CD4-positive, alpha-beta T cell treated with Interleukin-2 at 100 ng/mL for 4 hours (primary cell): ENCODE data around the gene STN1.
"Not testable (repeated sequence)": the region's sequence is repeated elsewhere in the genome, so short reads cannot be mapped to it uniquely, and the experiment has no call there.

Source experiments
- DNase-seq: peaks from one replicate; pipeline ENCODE4 v3.0.0-alpha.2; 2020; ENCODE audit warnings: low spot score

The STN1 gene

DNA sequence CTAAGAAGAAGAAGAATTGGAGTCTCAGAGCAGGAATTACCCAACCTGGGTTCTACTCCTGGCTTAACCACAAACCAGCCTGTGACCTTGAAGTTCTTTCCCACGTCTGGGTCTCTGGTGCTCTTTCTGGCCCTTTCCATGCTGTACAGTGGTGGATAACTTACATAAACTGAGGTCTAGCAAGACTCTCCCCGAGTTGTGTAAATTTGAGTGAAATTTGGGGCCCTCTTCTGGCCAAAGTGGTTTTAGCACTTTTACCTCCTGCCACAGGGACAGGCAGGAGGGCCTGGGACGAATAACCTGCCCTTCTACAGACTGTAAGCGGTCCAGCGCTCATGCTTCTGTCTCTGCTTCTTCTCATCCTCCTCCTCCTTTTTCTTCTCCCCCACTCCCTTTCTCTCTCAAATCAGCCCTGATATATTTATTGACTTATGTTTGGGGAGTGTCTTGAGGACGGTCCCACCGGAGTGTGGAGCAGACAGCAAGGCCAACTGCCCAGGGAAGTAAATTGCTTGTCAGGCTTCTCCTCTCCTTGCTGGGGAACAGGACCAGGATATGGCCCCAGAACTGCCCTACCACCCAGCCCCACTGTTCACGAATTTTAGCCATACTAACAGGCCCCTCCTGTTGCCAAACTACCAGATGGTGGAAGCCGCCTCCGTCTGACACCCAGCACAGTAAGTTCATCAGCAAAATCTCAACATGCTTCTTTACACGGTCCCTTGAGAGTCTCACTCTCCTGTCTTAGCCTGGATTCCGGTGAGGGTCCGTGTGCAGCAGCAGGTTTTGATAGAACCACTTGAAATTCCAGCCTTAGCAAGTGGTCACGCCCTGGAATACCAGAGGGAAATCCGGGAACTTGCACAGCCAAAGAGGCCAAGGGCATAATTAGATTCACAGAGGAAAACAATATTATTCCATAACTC, 58.6 kb downstream of the STN1 start:
- DNase-seq: peak; percentile 63

DNA sequence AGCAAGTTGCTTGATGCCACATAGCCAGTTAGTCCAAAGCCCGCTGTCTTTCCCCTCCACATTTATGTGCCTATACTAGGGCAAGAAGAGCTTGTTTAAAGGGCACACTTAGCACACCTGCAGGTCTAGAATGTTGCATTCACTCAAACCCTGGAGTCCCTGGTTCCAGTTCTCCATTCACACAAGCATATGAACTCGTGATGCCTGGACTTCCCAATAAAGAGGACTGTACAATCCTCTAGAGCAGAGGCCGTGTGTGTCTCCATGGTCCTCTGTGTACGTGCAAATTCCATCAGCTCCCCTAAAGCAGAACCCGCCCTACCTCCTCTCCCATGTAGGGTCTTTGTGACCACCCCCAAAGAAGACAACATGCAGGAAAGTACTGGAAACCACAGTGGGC, 59.6 kb downstream of the STN1 start:
- no peak for DNase-seq

DNA sequence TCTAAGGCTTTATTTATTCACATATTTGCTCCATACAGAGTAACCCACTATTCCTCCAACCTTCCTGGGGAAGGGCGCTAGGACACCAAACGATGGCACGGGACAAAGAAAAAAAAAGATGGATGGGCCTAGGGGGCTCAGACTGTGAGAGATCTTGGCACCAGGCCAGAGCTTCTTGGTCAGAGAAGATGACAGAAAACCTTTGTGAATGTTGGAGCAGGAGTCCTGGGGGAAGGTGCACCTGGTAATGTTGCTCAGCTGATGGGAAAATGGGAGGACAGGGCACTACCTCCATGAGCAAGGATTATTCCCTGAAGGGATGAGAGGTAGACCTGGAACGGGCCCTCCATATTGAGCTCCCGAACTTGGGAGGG, 61.2 kb downstream of the STN1 start:
- no peak for DNase-seq

DNA sequence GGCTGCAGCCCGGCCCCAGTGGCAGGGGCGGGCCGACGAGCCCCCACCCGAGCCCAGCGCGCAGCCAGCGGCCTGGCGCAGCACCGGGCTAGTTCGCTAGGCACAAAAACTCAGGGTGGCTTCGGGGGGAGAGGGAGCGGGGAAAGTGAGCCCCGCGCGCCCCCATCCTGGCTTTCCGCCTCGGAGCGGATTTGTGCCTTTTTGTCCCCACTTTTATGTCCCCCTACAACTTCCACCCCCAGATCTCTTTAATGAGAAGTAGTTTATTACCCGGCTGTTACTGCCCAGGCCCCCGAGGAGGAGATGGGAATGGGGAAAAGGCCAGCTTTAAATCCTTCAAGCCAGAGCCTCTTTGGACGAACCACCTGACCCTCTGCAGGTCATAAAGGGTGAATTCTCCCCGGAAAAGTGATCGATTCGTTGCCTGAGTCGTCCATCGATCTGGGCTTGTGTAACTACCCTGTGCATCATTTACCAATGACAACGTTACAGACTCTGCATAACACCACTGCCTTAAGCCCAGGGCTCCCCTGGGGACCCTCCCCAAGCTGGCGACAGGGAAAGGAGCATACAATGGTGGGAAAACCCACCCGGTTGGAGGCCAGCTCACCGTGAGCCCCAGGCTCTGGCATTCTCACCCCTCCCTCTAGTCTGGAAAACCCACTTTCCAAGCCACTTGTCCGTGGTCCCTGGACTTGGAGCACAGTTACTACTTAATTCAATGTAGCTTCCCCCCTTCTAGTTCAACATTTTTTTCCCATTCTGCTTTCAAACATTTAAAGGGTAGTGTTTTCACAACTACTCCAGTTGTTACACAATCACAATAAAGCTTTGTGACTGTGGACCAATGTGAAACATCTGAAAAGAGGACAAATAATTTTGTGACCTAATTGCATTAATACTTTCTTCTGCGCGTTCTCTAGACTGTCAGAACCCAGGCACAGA, 61.9 kb downstream of the STN1 start:
- no peak for DNase-seq

DNA sequence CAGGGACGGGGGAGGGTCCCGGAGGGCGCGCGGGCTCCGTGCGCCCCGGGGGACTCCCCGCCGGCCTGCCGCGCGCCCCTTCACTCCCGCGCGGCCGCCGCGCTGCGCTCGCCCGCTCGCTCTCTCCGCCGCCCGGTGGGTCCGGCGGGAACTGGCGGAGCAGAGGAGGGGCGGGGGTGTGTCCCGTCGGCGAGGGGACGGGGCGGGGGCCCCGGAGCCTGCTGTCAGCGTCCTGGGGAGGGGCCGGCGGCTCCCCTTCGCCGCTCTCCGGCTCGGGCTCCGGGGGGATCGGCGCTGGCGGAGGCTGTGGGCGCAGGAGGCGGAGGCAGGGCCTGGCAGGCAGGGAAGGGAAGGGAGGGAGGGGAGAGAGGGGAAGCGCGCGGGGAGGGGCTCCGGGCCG, 62.6 kb downstream of the STN1 start, which contains the start of gene SH3PXD2A:
Gene SH3PXD2A, minus strand, starts transcription at position 153 of the 400 bp plus-strand sequence. CDS start 310 bp downstream, outside the sequence.
- no peak for DNase-seq

DNA sequence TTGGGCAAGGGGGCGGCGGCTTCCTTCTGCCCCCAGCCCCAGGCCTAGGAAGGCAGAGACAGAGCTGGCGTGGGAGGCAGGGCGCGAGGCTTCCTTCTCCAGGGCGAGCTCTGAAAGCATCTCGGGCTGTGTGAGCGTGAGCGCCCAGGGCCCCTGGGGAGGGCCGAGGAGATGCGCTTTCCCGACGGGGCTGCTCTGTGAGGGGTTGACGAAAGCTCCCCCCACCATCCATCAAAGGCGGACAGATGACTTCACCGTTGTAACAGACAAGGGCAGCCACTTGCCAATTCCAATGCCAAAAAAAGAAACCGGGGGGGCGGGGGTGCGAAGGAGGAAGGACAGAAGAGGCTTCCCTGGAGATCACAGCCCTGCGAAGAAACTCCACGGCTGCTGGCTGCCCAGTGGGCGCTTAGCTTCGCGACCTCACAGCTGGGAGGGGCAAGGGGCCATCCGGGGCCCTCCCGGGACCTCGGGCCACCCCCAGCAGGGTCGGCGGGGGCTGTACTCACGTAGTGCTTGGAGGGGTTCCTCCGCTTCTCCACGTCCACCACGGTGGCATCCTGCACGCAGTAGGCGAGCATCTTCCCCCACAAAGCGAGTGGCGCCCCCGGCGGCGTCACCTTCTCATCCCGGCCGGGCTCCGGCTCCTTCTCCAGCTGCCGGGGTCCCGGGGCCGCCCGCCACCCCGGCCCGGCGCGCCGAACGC, 63.1 kb downstream of the STN1 start:
- DNase-seq: no peak

DNA sequence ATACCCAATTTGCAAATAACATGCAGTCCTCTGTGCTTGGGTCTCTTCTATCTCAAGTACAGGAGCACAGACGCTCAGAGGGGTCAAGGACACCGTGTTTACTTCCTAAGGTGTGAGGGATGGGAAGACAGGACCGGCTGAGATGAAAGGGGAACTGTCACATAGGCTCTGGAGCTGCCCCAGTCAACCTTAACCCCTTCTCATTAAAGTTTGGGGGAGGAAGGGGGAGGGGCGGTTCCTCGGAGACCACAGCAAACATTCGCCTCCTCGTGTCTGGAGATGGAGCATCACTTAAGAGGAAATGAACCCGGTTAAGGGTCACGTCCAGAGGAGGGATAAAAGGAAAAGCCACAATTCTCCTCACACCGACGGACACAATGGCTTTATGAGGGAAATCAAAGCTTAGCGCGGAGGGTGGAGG, 63.7 kb downstream of the STN1 start:
- DNase-seq: no peak

DNA sequence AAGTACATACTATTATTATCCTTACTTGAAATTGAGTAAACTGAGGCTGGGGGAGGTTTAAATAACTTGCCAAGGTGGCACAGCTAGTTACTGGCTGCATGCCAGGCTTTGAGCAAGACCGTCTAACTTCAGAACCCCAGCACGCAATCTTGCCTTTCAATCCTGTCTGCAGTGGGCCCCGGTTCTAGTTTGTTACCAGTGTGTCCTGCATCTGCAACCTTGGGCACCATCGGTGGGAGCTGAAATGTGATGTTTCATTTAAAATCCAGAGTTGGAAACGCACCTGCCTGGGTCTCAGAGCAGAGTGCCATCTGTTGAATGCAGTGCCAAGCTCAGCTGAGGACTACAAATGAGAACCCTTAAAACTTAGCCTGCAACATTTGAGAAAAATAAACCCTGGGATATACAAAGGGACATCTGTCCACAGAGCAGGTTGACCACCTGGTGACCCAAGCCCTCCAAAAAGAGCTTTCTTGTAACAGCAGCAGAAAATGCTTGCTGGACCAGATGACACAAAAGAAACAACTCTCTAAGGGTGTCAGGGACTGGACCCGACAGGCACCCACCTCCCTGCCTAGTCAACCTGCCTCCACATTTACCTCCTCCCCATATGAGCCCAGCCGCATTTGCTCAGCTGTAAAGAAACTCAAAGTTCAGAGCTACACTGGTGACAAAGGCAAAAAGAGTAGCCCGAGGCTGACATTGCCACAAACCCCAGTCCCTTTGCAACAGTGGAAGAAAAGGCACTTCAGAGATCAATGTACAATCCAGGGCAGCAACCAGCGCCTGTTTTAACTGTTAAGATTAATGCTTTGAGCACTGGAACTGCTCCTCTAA, 64.3 kb downstream of the STN1 start:
- DNase-seq: no peak

DNA sequence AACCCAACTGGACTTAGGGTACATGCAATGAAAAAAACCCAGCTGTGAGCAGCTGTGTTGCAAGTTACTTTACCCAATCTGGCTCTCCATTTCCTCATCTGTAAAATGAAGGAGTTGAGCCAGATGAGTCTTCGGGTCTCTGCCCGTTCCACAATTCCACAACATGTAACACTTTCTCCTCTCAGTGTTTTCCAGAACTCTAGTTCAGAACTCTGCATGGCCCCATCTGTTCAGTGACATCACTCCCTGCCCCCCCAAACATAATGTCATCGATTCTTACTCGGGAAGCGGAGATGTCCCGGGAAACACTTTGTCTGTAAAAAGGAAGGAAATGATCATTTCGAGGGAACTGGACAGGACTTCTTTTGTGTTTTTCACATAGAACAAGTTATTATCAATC, 65.1 kb downstream of the STN1 start:
- no peak for DNase-seq

DNA sequence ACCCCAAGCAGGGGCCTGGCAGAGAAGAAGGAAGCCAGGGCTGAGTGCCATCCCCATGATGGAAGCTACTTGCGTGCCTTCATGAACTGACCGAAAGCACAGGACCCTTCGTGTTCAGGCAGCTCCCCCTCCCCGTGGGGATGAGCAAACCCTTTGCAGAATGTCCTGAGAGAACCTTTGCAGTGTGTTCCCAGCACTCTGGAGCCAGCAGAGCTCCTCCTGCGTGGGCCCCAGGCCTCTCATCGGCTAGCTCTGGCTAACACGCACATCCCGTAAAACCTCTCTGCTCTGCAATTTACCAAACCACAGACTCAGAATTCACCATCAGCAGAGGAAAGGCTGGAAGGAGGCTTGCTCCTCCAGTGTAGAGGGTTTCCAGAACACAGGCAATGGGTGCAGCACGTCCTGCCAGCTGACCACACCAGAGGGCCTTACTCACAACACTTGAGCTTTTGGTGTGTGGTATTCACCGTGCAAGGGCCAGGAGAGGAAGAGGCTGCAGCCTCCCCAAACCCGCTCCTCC, 65.7 kb downstream of the STN1 start:
- DNase-seq: no peak

DNA sequence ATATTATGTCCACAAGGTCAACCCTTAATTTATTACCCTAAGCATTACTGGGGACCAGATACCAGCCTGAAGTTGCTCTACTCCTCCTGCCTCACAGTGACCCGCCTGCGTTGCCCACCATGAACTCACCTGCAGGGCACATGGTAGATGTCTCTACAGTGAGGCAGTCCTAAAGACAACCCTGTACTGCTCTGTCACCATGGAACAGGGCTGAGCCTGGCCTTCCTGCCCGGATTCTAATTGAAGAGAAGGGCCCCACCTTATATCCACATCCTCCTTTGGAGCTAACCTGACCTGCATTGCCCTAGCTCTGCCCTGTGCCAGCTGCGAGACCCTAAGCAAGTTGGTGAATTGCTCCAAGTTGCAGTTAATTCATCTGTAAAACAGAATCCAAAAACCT, 66.7 kb downstream of the STN1 start:
- DNase-seq: no peak

DNA sequence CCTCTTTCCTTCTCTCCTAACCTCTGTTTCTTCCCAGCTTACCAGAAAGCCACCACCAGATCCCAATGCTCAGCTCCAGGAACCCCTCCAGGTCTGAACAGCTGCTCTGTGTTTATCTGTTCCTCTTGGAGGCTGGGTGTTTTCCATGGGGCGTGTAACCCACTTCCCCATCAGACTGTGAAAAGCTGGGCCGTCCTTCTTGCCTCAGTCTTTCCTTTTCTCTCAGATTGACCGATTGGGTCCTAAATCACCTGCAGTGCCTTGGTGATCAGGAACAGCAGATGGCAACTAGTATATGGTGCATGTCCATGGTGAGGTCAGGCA, 67.5 kb downstream of the STN1 start:
- no peak for DNase-seq

DNA sequence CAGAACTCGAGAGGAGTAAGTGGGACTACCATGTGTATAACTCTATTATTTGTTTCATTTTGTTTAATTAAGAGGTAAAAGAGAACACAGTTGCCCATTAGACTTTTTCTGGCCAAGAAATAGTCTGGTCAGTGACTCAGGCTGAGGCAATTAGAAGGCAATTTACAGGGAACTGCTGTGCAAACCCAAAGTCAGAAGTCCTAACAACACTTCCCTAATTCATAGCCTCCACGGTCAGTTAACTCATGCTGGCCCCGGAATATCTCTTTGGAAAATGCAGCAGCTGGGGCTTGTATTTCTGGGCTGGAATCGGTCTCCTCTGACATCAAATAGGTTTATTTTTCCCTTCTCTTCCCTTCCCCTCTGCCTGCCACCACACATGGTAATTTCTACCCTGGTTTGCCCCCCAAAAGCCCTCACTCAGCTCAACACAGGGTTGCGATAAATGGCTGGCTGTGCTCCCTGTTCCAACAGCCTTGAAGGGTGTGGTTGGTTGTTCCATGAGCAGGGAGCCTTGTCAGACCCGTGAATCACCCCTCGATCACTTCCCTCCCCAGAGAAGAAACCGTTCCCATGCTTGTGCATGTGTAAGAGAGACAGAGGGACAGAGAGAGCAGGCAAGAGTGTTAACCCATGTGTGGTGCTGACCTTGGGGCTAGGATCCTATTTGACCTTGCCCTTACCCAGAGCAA, 68.0 kb downstream of the STN1 start:
- no peak for DNase-seq

DNA sequence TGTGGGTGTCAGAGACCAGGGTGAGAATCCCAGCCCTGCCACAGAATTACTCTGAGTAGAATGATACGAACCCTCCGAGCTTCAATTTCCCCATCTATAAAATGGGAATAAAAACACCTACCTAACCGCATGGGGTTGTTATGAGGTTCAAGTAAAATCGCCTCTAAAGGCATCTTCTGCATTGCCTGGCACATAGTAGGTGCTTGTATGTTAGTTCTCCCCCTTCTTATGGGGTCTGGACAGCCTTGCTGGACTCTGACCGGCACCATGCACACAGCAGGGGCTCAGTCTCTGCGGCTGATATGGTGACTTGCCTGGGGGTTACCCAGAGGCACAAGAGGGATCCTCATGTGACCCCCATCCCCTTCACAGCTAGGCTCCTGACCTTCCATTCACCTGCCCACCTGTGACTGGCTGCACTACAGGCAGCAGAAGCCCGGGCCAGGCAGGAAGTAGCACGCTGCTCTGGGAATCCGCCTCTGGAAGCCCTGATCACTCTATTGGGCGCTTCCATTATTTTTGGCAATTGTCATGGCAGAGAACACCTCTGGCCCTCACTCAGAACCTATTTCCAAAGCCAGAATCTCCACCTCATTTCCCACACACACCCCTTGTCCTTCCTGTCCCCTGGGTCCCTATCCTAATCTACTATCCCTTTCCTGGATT, 68.6 kb downstream of the STN1 start:
- no peak for DNase-seq

DNA sequence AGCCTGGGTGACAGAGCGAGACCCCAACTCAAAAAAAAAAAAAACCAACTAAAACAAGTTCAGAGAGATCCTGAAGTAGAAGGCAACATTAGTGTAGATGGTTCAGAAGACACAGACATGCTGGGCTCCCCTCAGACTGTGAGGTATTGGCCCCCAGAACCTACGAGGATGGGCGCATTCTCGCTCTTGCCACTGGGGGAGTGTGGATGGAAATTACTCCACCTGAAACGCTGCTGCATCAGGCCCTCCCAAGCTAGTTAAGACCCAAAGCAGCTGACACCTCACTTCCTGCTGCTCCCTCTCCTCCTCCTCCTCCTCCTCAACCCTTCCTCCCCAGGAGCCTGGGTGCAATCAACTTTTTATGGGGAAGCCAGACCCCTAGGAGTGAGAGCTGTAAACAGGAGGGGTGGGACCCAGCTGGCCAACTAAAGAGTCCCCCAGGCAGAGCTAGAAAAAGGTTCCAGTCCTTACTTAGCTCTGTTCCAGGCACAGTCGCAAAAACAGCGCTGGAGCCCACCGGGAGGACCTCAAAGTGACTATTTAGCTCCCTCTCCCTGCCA, 70.0 kb downstream of the STN1 start:
- no peak for DNase-seq

DNA sequence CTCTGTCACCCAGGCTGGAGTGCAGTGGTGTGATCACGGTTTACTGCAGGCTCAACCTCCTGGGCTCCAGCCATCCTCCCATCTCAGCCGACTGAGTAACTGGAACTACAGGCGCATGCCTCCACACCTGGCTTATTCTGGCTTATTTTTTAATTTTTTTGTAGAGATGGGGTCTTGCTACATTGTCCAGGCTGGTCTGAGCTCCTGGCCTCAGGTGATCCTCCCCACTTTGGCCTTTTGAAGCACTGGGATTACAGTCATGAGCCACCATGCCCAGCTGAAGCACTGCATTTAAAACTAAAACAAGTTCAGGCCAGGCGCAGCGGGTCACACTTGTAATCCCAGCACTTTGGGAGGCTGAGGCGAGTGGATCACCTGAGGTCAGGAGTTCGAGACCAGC, 70.6 kb downstream of the STN1 start:
- no peak for DNase-seq

DNA sequence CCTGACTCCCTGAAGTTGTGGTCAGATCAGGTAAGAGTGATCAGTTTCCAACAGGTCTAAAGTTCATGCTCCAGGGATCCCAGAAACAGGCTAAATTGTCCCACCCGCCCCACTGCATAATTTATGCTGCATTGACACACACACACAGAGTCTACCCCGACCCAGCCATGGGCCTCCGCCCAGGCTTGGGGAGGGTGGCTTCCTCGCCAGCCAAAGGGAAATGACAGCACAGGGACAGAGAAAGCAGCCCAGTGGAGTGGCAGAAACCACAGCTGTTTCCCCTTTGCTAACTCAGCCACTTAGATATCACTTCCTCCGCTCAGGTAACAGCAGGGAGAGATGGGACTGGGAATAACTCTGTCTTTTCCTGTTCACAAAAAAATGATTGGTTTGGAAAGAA, 72.0 kb downstream of the STN1 start:
- peak; percentile 41 for DNase-seq

DNA sequence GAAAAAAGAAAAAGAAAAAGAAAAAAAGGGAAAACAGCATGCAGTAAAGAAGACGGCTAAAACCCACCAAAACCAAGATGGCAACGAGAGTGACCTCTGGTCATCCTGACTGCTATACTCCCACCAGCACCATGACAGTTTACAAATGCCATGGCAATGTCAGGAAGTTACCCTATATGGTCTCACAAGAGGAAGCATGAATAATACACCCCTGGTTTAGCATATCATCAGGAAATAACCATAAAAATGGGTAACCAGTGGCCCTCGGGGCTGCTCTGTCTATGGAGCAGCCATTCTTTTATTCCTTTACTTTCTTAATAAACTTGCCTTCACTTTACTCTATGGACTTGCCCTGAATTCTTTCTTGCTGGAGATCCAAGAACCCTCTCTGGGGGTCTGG, 72.6 kb downstream of the STN1 start:
- DNase-seq: not testable (repeated sequence)

DNA sequence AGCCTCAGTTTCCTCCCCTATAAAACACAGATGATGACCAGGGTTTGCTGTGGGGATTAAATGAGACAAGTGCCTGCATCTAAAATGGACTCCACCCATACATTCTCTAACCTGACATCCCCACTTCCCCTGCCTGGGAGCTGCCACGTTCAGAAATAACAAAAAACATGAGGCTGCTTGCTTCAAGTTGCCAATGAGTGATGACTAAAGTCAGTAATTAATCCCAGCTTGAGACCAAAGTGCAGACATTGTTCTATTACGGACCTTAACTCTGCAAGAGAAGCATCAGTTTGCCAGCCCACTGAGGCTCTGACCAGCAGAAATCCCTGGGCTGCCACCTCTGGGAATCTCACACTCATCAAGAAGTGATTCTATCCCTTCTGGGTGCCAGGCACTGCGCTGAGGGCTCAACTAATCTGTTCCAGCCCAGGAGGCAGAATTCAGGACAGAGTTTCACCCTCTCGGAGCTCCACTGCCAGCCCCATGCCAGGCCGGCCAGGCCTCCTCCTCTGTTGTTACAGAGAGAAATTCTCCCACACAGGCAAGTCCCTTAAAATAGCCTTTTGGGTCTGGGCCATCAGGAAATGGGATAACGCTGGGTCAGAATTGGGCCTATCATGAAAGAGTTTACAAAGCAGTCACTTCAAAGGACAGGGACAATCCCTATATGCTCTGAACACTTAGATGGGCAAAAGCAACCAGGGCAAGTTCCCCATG, 74.0 kb downstream of the STN1 start:
- DNase-seq: no peak
